Measurements from ENCODE around the gene OR2A12.
"Not testable (repeated sequence)": the region's sequence is repeated elsewhere in the genome, so short reads cannot be mapped to it uniquely, and the experiment has no call there.

The OR2A12 gene, protein sequence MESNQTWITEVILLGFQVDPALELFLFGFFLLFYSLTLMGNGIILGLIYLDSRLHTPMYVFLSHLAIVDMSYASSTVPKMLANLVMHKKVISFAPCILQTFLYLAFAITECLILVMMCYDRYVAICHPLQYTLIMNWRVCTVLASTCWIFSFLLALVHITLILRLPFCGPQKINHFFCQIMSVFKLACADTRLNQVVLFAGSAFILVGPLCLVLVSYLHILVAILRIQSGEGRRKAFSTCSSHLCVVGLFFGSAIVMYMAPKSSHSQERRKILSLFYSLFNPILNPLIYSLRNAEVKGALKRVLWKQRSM

GRCh38 chr7:144085978-144086377 is at the start of gene OR2A12:
OR2A12 (plus strand) TSS chr7:144086278; CDS start chr7:144095108, 8,830 bp downstream.
- no peak for DNase-seq (ENCODE audit: low read depth in 2 of 2, low spot score in 1 of 2)

DNA sequence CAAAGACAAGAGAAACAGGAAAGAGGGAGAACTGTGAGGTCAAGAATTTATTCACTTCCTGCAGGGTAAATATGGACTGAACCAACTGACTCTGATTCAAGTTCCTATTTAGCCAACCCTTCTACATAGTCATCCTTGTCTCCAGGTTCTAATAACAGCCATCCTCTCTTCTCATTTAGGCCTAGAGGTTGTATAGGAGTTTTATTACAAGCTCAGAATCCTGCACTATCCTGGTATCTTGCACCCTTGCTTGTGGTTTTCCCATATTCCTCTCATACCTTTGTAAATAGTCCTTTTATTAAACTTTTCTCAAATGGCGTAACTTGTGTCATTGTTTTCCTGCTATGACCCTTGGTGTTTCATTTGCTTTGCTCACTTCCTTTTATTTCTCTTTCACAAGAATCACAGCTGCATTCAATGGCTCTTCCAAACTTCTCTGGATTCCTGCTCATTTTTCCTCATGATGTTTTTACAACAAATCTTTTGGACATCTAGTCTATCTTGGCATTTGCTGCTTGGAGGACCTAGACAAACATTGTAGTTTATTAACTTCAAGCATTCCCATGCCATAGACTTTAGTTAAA is 49.7 kb upstream of the OR2A12 start:
- no peak for DNase-seq (ENCODE audit: low read depth in 2 of 2, low spot score in 1 of 2)

DNA sequence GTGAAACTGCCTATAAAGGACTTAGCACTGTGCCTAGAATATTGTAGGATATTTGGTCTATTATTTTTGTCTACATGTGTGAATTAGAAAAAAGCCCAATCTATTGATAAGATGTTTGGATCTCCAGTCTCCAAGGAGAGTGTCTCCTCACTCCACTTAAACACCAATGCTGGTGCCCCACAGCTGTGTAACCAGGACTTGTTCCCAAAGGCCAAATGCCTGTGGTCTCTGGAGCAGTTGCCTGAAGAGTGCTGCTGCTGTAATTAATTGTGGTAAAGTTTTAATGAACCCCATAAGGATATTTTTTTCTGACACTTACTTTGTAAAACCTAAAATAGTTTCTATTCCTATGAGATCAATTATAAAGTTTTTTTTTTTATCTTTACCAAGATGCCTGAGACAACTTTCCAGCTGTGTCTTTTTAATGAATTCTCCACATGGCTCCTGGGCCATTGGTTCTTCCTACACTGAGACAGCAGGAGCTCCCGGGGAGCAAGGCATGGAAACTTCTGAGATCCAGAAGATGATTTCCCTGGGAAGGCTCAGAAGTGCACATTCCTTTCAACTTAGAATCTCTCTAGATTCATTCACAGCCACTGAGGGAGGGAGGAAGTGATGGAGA is 48.6 kb upstream of the OR2A12 start:
- DNase-seq (ENCODE audit: low read depth in 2 of 2, low spot score in 1 of 2): no peak

- DNase-seq (ENCODE audit: low read depth in 2 of 2, low spot score in 1 of 2): no peak
Measured at GRCh38 chr7:144038887-144039286, 47.2 kb upstream of the OR2A12 start.

DNA sequence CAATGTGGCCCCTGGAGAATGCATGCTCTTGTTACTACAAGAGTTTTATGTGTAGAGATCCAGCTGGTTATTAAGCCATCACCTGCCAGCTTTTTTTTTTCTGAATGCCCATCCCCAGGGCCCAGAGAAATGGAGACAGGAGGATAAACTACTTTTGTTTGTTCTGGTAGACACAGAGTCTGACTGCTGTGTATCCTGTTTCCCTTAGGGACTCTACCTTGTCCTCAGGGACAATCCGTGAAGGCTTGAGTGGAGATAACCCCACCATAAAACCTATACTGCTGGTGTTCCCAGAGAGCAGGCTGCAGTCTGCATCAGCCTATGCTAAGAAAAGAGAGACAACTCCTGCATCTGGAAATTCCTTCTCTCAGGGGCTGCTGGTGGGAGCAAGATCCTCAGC is 37.4 kb upstream of the OR2A12 start, which contains the start of gene OR2A5:
TSS of gene OR2A5 (plus strand) at position 301 of the 400 bp plus-strand sequence. CDS start 1,454 bp downstream, outside the sequence.
- DNase-seq (ENCODE audit: low read depth in 2 of 2, low spot score in 1 of 2): no peak

- DNase-seq (ENCODE audit: low read depth in 2 of 2, low spot score in 1 of 2): no peak
Measured at GRCh38 chr7:144049491-144049890, 36.6 kb upstream of the OR2A12 start.

DNA sequence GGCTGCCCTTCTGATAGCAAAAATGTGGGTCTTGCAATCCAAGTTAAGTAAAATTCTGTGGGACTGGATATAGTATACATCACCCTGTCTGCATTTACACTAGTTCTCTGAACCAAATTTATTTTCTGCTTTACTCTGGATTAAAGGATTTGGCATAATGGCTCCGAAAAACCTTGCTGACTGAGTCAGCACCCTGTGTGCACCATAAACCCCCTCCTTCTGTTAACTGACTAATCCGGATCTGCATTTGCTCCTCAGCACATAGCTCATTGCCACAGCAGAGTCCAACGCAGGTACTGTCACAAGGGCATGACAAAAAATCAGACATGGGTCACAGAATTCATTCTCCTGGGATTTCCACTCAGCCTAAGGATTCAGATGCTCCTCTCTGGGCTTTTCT is 36.0 kb upstream of the OR2A12 start:
- DNase-seq (ENCODE audit: low read depth in 2 of 2, low spot score in 1 of 2): no peak

DNA sequence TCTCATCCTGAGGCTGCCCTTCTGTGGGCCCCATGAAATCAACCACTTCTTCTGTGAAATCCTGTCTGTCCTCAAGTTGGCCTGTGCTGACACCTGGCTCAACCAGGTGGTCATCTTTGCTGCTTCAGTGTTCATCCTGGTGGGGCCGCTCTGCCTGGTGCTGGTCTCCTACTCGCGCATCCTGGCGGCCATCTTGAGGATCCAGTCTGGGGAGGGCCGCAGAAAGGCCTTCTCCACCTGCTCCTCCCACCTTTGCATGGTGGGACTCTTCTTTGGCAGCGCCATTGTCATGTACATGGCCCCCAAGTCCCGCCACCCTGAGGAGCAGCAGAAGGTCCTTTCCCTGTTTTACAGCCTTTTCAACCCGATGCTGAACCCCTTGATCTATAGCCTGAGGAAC is 35.2 kb upstream of the OR2A12 start:
- DNase-seq (ENCODE audit: low read depth in 2 of 2, low spot score in 1 of 2): not testable (repeated sequence)

DNA sequence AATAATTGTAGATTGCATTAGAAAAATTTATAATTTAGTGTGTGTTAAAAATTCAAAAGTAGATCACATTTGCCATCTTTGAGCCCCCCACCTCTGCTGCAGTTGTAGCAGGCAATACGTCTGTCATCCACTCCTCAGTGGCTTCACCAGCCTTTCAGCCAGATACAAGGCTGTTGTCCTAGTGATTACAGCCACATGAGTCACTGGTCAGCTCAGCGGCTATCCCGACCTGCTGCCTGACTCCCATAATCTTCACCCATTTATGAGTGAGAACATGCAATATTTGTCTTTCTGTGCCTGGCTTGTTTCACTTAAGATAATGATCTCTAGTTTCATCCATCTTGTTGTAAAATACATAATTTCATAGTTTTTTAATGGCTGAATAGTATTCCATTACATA is 28.1 kb upstream of the OR2A12 start:
- DNase-seq (ENCODE audit: low read depth in 2 of 2, low spot score in 1 of 2): no peak

DNA sequence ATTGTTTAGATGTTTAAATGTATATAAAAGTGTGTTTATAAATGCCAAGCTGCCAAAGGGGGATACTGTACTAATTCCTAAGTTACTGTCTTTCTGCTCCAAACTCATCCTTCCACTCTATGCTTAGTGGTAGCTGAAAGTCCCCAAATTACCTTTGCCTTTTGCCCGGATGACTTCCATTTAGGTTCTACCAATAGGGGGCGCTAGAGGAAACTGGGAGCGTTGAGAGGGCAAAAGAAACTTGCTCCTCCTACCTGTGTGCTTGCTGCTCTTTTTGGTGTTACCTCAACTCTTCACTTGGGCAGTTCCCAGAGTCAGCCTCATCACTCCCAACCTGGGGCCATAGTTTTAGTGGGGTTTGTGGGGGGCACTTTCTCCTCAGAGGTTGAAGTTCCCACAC is 22.4 kb upstream of the OR2A12 start:
- DNase-seq (ENCODE audit: low read depth in 2 of 2, low spot score in 1 of 2): no peak

DNA sequence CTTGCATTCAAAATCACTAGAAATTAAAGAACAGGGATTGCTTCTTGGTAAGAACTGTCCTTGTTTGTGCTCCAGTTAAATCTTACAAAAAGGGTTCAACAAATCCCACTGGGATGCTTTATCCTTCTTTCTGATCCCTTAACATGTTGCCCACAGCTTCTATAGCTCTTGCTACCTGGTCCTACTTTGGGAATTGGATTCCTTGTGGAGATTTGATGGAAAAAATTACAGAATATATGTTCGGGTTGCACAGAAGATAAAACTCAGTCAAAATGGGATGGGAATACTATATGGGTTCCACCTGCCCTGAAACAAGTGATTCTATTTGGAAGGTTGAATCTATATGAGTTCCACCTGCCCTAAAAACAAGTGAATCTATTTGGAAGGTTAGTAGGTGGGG is 16.6 kb upstream of the OR2A12 start, which contains the start of gene OR2A25:
TSS of gene OR2A25 (plus strand) at position 301 of the 400 bp plus-strand sequence. CDS start 4,409 bp downstream, outside the sequence.
- DNase-seq (ENCODE audit: low read depth in 2 of 2, low spot score in 1 of 2): no peak

DNA sequence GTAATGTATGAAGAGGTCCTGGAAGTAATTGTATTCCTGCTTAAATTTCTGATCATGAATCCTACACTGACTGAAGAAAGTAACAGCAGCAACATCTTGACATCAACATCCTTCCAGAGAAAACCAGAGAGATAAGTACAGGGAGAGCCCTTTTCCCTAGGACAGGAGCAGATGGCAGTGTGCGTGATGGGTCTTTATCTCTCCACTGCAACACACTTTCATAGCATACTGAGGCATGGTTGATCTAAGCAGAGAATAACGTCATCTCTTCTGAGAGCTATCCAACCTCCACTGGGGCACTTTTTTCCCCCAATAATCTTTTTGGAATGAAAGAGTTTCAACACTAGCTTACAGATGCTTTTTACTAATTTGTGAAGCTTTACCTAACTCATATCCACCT is 16.1 kb upstream of the OR2A12 start:
- DNase-seq (ENCODE audit: low read depth in 2 of 2, low spot score in 1 of 2): no peak

GRCh38 chr7:144074374-144074773 is 11.7 kb upstream of the OR2A12 start:
- DNase-seq (ENCODE audit: low read depth in 2 of 2, low spot score in 1 of 2): no peak

GRCh38 chr7:144086730-144087129 is 652 bp downstream of the OR2A12 start:
- no peak for DNase-seq (ENCODE audit: low read depth in 2 of 2, low spot score in 1 of 2)

DNA sequence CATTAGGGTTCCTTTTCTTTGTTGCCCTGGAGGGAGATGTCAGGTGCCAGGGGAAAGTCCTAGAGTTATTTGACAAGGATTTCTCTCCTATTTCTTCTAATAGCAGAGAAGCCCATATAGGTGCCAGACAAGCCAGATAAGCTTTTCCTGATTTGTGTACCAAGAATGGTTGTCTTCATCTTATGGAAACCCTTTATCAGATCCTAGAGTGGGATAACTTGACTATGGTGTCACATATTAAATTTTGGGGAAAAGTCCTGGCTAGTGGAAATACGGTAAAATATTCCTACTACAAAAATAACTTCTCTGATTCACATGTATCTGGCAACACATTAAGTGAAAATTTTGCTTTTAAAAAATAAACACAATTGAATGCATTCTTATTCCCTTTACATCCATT is 1.2 kb downstream of the OR2A12 start:
- DNase-seq (ENCODE audit: low read depth in 2 of 2, low spot score in 1 of 2): no peak

GRCh38 chr7:144090667-144091066 is 4.6 kb downstream of the OR2A12 start:
- no peak for DNase-seq (ENCODE audit: low read depth in 2 of 2, low spot score in 1 of 2)

DNA sequence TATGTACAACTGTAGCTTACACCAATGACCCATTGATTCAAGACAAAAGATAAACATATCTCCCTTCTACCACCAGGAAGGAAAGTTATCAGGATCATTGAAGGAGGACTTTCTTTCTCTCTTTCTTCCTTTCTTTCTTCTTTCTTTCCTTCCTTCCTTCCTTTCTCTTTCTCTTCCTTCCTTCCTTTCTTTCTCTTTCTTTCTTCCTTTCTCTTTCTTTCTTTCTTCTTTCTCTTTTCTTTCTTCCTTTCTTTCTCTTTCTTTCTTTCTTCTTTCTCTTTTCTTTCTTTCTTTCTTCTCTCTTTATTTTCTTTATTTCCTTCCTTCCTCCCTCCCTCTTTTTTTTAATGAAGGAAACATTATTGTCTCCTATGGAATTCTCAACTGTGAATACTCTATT is 12.7 kb downstream of the OR2A12 start:
- DNase-seq (ENCODE audit: low read depth in 2 of 2, low spot score in 1 of 2): no peak

DNA sequence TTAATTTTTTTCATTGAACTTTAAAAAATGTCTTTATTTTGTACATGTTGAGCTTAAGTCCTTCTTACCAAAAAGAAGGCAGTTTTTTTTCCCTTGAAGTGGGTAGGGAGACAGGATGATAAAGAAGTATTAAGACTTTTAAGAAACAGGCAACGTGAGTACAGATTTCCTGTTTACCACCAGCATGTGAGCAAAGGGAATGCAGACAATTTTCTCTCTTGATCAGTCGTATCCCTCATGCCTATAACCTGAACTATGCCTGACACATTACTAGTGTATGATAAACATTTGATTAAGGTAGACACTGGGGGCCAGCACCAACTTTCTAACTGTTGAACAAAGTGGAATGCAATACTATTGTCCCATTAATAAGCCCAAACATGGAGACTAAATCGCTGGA is 14.5 kb downstream of the OR2A12 start:
- no peak for DNase-seq (ENCODE audit: low read depth in 2 of 2, low spot score in 1 of 2)

DNA sequence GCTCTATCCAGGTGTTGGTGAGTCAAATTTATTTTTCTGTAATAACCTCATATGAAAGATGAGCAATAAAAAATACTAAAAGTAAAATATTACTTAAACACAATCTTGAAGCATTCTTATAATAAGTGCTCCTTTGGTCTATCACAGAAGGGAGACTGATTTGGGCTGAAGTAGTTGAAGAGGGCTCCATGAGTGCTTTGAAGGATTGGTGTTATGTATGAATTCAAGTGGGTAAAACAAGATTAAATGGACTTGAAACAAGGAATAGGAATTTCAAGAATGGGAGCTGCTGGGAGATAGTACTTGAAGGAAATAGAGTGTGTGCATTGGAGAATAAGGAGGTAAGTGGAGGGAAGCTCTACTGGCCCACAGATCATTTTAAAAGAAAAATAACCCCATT is 16.0 kb downstream of the OR2A12 start:
- DNase-seq (ENCODE audit: low read depth in 2 of 2, low spot score in 1 of 2): no peak

GRCh38 chr7:144105211-144105610 is 19.1 kb downstream of the OR2A12 start:
- no peak for DNase-seq (ENCODE audit: low read depth in 2 of 2, low spot score in 1 of 2)

DNA sequence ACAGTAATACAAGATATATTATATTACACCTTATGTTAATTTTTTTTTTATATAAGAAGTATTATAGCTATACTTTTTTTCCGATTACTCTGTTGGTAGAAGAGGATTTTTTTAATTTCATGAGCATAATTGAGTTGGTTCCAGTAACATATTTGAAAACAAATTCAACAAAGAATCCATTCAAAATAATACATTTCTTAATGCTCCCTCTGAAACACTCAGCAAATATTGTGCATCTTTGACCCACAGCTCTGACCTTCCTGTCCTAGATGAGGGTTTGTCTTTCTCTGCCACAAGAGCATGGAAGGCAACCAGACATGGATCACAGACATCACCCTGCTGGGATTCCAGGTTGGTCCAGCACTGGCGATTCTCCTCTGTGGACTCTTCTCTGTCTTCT is 23.2 kb downstream of the OR2A12 start, which contains the start of gene OR2A2:
TSS of gene OR2A2 (plus strand) at position 301 of the 400 bp plus-strand sequence. CDS start at position 301, 0 bp downstream.
- no peak for DNase-seq (ENCODE audit: low read depth in 2 of 2, low spot score in 1 of 2)

GRCh38 chr7:144110272-144110671 is 24.2 kb downstream of the OR2A12 start:
- no peak for DNase-seq (ENCODE audit: low read depth in 2 of 2, low spot score in 1 of 2)
